Stimulated activated naive B cell treated with anti-CD40 and anti-IgM and Interleukin-4, amounts not matched to agents 10 μg/mL and 1 μg/mL and 100 μg/mL, for 72 hours (primary cell): ENCODE results near the gene SLC35A1.
A peak's percentile ranks its signal among the peaks of the same experiment; 100 is the strongest.

Experiments
- ATAC-seq, 2 donors: fragments of 150-1000 bp; cut with Tn5 transposase; replicated peaks; 2 replicates each; pipeline ENCODE4 v1.10.0; 2021; ENCODE audit warnings: moderate library complexity in 1 of 2
- DNase-seq: peaks from one replicate; pipeline ENCODE4 v3.0.0; 2021
- H3K27ac Mint-ChIP-seq: one replicate; pipeline ENCODE4 v1.8.0; 2022; ENCODE audit warnings: mild to moderate bottlenecking, mixed read lengths
- H3K27me3 Mint-ChIP-seq, 2 donors: one replicate each; pipeline ENCODE4 v1.8.0; 2022; ENCODE audit warnings: mixed read lengths in 2 of 2
- H3K36me3 Mint-ChIP-seq, 2 donors: one replicate each; pipeline ENCODE4 v1.8.0; 2022; ENCODE audit warnings: mixed read lengths in 2 of 2, mild to moderate bottlenecking in 1 of 2
- H3K4me1 Mint-ChIP-seq, 2 donors: one replicate each; pipeline ENCODE4 v1.8.0; 2022; ENCODE audit warnings: mixed read lengths in 2 of 2, mild to moderate bottlenecking in 1 of 2
- H3K4me3 Mint-ChIP-seq, 2 donors: one replicate each; pipeline ENCODE4 v1.8.0; 2022; ENCODE audit warnings: mild to moderate bottlenecking in 2 of 2, mixed read lengths in 2 of 2, moderate library complexity in 1 of 2
- H3K9me3 Mint-ChIP-seq, 2 donors: one replicate each; pipeline ENCODE4 v1.8.0; 2022; ENCODE audit warnings: mixed read lengths in 2 of 2, mild to moderate bottlenecking in 1 of 2

Gene SLC35A1

GRCh38 chr6:87541744-87542143, 69.0 kb downstream of the SLC35A1 start:
- H3K9me3 Mint-ChIP-seq = peaks cover 2 to 4% of the 10 kb centered on the region in 2 donors
- no peaks in the 10 kb centered on the region for H3K27me3 Mint-ChIP-seq
- ATAC-seq (no peak), DNase-seq (no peak)
- H3K4me1 Mint-ChIP-seq = peaks cover 5 to 16% of the 10 kb centered on the region in 2 donors
- H3K4me3 Mint-ChIP-seq = no peak overlapping the region
- H3K36me3 Mint-ChIP-seq = peaks cover 41 to 50% of the 10 kb centered on the region in 2 donors
- H3K27ac Mint-ChIP-seq = no peak overlapping the region

- ATAC-seq (no peak), DNase-seq (no peak)
- H3K36me3 Mint-ChIP-seq = peaks cover 39 to 44% of the 10 kb centered on the region in 2 donors
- no peaks in the 10 kb centered on the region for H3K27me3 Mint-ChIP-seq
- no peak overlapping the region for H3K4me3 Mint-ChIP-seq
- H3K9me3 Mint-ChIP-seq = peaks cover 2 to 4% of the 10 kb centered on the region in 2 donors
- H3K27ac Mint-ChIP-seq = no peak overlapping the region
- H3K4me1 Mint-ChIP-seq = peaks cover 0 to 4% of the 10 kb centered on the region in 2 donors
Observed at GRCh38 chr6:87543696-87544473, 71.1 kb downstream of the SLC35A1 start.

GRCh38 chr6:87544474-87544735, 71.6 kb downstream of the SLC35A1 start:
- H3K27me3 Mint-ChIP-seq = no peaks in the 10 kb centered on the region
- no peak for ATAC-seq
- H3K4me1 Mint-ChIP-seq = peaks cover 0 to 4% of the 10 kb centered on the region in 2 donors
- no peak overlapping the region for H3K27ac Mint-ChIP-seq
- DNase-seq = no peak
- H3K36me3 Mint-ChIP-seq = peaks cover 35 to 40% of the 10 kb centered on the region in 2 donors
- peaks cover under 1 to 2% of the 10 kb centered on the region in 2 donors for H3K9me3 Mint-ChIP-seq
- H3K4me3 Mint-ChIP-seq = no peak overlapping the region

- Mint-ChIP-seq H3K36me3 (peaks cover 13 to 35% of the 10 kb centered on the region in 2 donors), H3K9me3 (no peaks in the 10 kb centered on the region), H3K4me1 (no peaks in the 10 kb centered on the region), H3K27me3 (no peaks in the 10 kb centered on the region), H3K4me3 (no peak overlapping the region), H3K27ac (peak overlapping the region; percentile 9)
- ATAC-seq (no peak), DNase-seq (no peak)
Observed at GRCh38 chr6:87551799-87552198, 79.0 kb downstream of the SLC35A1 start.

- H3K4me3 Mint-ChIP-seq = no peak overlapping the region
- no peaks in the 10 kb centered on the region for H3K9me3 Mint-ChIP-seq
- no peak overlapping the region for H3K27ac Mint-ChIP-seq
- H3K27me3 Mint-ChIP-seq = no peaks in the 10 kb centered on the region
- H3K36me3 Mint-ChIP-seq = peaks cover 15 to 38% of the 10 kb centered on the region in 2 donors
- ATAC-seq (no peak), DNase-seq (no peak)
- no peaks in the 10 kb centered on the region for H3K4me1 Mint-ChIP-seq
Observed at GRCh38 chr6:87553159-87553765, 80.5 kb downstream of the SLC35A1 start.

- no peak for ATAC-seq
- no peak overlapping the region for H3K27ac Mint-ChIP-seq
Observed at GRCh38 chr6:87555506-87555905, 82.7 kb downstream of the SLC35A1 start.

GRCh38 chr6:87558446-87558845, 85.7 kb downstream of the SLC35A1 start:
- H3K36me3 Mint-ChIP-seq = peaks cover 13 to 31% of the 10 kb centered on the region in 2 donors
- ATAC-seq = no peak
- H3K9me3 Mint-ChIP-seq = no peaks in the 10 kb centered on the region
- no peaks in the 10 kb centered on the region for H3K27me3 Mint-ChIP-seq
- no peak overlapping the region for H3K4me3 Mint-ChIP-seq
- no peak for DNase-seq
- no peaks in the 10 kb centered on the region for H3K4me1 Mint-ChIP-seq
- H3K27ac Mint-ChIP-seq = no peak overlapping the region

More at GRCh38 chr6:87555506-87555905, 82.7 kb downstream of the SLC35A1 start:
- DNase-seq = no peak
- H3K4me3 Mint-ChIP-seq = no peak overlapping the region
- no peaks in the 10 kb centered on the region for H3K4me1 Mint-ChIP-seq
- H3K9me3 Mint-ChIP-seq = no peaks in the 10 kb centered on the region
- H3K36me3 Mint-ChIP-seq = peaks cover 16 to 37% of the 10 kb centered on the region in 2 donors
- no peaks in the 10 kb centered on the region for H3K27me3 Mint-ChIP-seq

GRCh38 chr6:87561017-87561416, 88.2 kb downstream of the SLC35A1 start:
- H3K4me3 Mint-ChIP-seq = no peak overlapping the region
- H3K27me3 Mint-ChIP-seq = no peaks in the 10 kb centered on the region
- no peaks in the 10 kb centered on the region for H3K9me3 Mint-ChIP-seq
- H3K4me1 Mint-ChIP-seq = peaks cover 0 to 6% of the 10 kb centered on the region in 2 donors
- ATAC-seq = no peak
- H3K36me3 Mint-ChIP-seq = peaks cover 14 to 37% of the 10 kb centered on the region in 2 donors
- no peak for DNase-seq
- no peak overlapping the region for H3K27ac Mint-ChIP-seq
